ENCODE measurements around the gene FOXN3. TPM values are rescaled to one million over a fixed set of nuclear protein-coding genes. Genes with fewer than 3 reads are reported as not detected.

The FOXN3 gene
- total RNA-seq, 4 donors from 2014 or later, result 98.7 to 116 (median 103) TPM

GRCh38 chr14:89198544-89199329 is 218.3 kb downstream of the FOXN3 start:
- TF ChIP-seq EP300 (IDR thresholded peaks at IDR 0.05) (no peak), CTCF (IDR thresholded peaks at IDR 0.05) (no peak), POLR2A (IDR thresholded peaks at IDR 0.05) (no peak)

GRCh38 chr14:89197623-89198022 is 219.4 kb downstream of the FOXN3 start:
- TF ChIP-seq CTCF (IDR thresholded peaks at IDR 0.05), result no peak
- TF ChIP-seq POLR2A (IDR thresholded peaks at IDR 0.05), result no peak
- TF ChIP-seq EP300 (IDR thresholded peaks at IDR 0.05), result no peak
- Histone ChIP-seq H3K9me3 (no peaks in the 10 kb centered on the region), H3K4me1 (no peaks in the 10 kb centered on the region), H3K36me3 (peaks cover 0 to 26% (median 0%) of the 10 kb centered on the region in 3 donors), H3K27ac (no peak overlapping the region), H3K4me3 (no peak overlapping the region), H3K27me3 (no peaks in the 10 kb centered on the region)
- no peak for DNase-seq (ENCODE audit: low spot score in 2 of 2)
- 96 to 99% methylated on average over 4 of the region's 4 CpGs for WGBS, 2 donors

More at GRCh38 chr14:89198544-89199329, 218.3 kb downstream of the FOXN3 start:
- no peak overlapping the region for H3K4me3 ChIP-seq
- H3K27ac ChIP-seq, result no peak overlapping the region
- no peaks in the 10 kb centered on the region for H3K4me1 ChIP-seq
- WGBS, 2 donors, result 85 to 87% methylated on average over 12 of the region's 12 CpGs
- H3K9me3 ChIP-seq, result no peaks in the 10 kb centered on the region
- DNase-seq (ENCODE audit: low spot score in 2 of 2), result no peak
- H3K36me3 ChIP-seq, result peaks cover 0 to 26% (median 0%) of the 10 kb centered on the region in 3 donors
- no peaks in the 10 kb centered on the region for H3K27me3 ChIP-seq

- Histone ChIP-seq H3K4me3 (no peak overlapping the region), H3K27ac (no peak overlapping the region), H3K9me3 (no peaks in the 10 kb centered on the region), H3K36me3 (peaks cover 0 to 26% (median 0%) of the 10 kb centered on the region in 3 donors), H3K4me1 (no peaks in the 10 kb centered on the region), H3K27me3 (no peaks in the 10 kb centered on the region)
- WGBS, 2 donors, result 93 to 97% methylated on average over 3 of the region's 3 CpGs
- TF ChIP-seq EP300 (IDR thresholded peaks at IDR 0.05), result no peak
- no peak for TF ChIP-seq CTCF (IDR thresholded peaks at IDR 0.05)
- TF ChIP-seq POLR2A (IDR thresholded peaks at IDR 0.05), result no peak
- no peak for DNase-seq (ENCODE audit: low spot score in 2 of 2)
Measured at GRCh38 chr14:89196545-89196944, 220.5 kb downstream of the FOXN3 start.

- Histone ChIP-seq H3K36me3 (peaks cover 0 to 24% (median 0%) of the 10 kb centered on the region in 3 donors), H3K4me3 (no peak overlapping the region), H3K27me3 (no peaks in the 10 kb centered on the region), H3K4me1 (no peaks in the 10 kb centered on the region), H3K9me3 (no peaks in the 10 kb centered on the region), H3K27ac (no peak overlapping the region)
- TF ChIP-seq EP300 (IDR thresholded peaks at IDR 0.05) (no peak), POLR2A (IDR thresholded peaks at IDR 0.05) (no peak), CTCF (IDR thresholded peaks at IDR 0.05) (no peak)
- 72 to 82% methylated on average over 1 of the region's 1 CpG for WGBS, 2 donors
- DNase-seq (ENCODE audit: low spot score in 2 of 2), result no peak
Measured at GRCh38 chr14:89194376-89194775, 222.7 kb downstream of the FOXN3 start.

GRCh38 chr14:89190765-89191513 is 226.1 kb downstream of the FOXN3 start:
- no peak for TF ChIP-seq EP300 (IDR thresholded peaks at IDR 0.05)
- TF ChIP-seq CTCF (IDR thresholded peaks at IDR 0.05), result no peak
- no peak for TF ChIP-seq POLR2A (IDR thresholded peaks at IDR 0.05)
- 67 to 71% methylated on average over 11 of the region's 11 CpGs for WGBS, 2 donors
- H3K27ac ChIP-seq, result no peak overlapping the region
- peaks cover 0 to 19% (median 0%) of the 10 kb centered on the region in 3 donors for H3K36me3 ChIP-seq
- no peaks in the 10 kb centered on the region for H3K27me3 ChIP-seq
- H3K4me1 ChIP-seq, result peaks cover 0 to 11% (median 4%) of the 10 kb centered on the region in 4 donors
- no peak for DNase-seq (ENCODE audit: low spot score in 2 of 2)
- no peak overlapping the region for H3K4me3 ChIP-seq
- H3K9me3 ChIP-seq, result no peaks in the 10 kb centered on the region
